ENCODE results near the gene AKAP12.
"Not testable (repeated sequence)": the region's sequence is repeated elsewhere in the genome, so short reads cannot be mapped to it uniquely, and the experiment has no call there.

Gene AKAP12

GRCh38 chr6:151340219-151340978, 100.6 kb downstream of the AKAP12 start:
- Histone ChIP-seq H2BK12ac (ENCODE audit: low read length in 2 of 2) (no peak overlapping the region), H3K9me3 (ENCODE audit: control insufficient read depth, low read length) (no peaks in the 10 kb centered on the region), H3K4me2 (ENCODE audit: low read length, poor library complexity, severe bottlenecking) (no peak overlapping the region), H3K4me3 (ENCODE audit: insufficient read depth in 1 of 2, low read depth in 1 of 2, low read length in 2 of 2) (no peak overlapping the region), H2AFZ (ENCODE audit: low read depth, low read length) (no peak overlapping the region), H2BK15ac (ENCODE audit: low read depth, poor library complexity, severe bottlenecking) (no peak overlapping the region), H3K23ac (ENCODE audit: low read length in 2 of 2) (no peak overlapping the region), H2AK5ac (ENCODE audit: low read length, severe bottlenecking) (no peak overlapping the region), H4K91ac (ENCODE audit: low read length) (no peak overlapping the region), H4K8ac (ENCODE audit: low read length) (no peak overlapping the region), H3K4me1 (ENCODE audit: control insufficient read depth, insufficient read depth, low read depth, low read length) (no peaks in the 10 kb centered on the region), H3K9ac (ENCODE audit: low read length) (no peak overlapping the region), H3K27ac (ENCODE audit: low read length, poor library complexity, severe bottlenecking) (no peak overlapping the region), H3K36me3 (ENCODE audit: control insufficient read depth in 1 of 2, insufficient read depth in 2 of 2, low read depth in 1 of 2, low read length in 2 of 2) (peaks cover 17% of the 10 kb centered on the region in 2 experiments), H3K18ac (ENCODE audit: low read depth in 1 of 2, low read length in 2 of 2) (no peak overlapping the region), H3K79me1 (replicated peaks; ENCODE audit: low read length, poor library complexity, severe bottlenecking) (peaks cover 22% of the 10 kb centered on the region), H2BK5ac (ENCODE audit: low read depth, low read length, poor library complexity, severe bottlenecking) (no peak overlapping the region), H3K4ac (ENCODE audit: low read depth in 1 of 2, low read length in 2 of 2) (no peak overlapping the region), H3K27me3 (ENCODE audit: control insufficient read depth in 1 of 2, insufficient read depth in 1 of 2, low read length in 2 of 2) (no peaks in the 10 kb centered on the region), H3K14ac (ENCODE audit: low read length in 2 of 2) (no peak overlapping the region), H2BK120ac (ENCODE audit: low read depth, low read length) (no peak overlapping the region)
- no peak for DNase-seq
- 98% methylated on average over 12 of the region's 15 CpGs for WGBS

- no peak overlapping the region for H3K4me3 ChIP-seq (ENCODE audit: insufficient read depth in 1 of 2, low read depth in 1 of 2, low read length in 2 of 2)
- H3K36me3 ChIP-seq (ENCODE audit: control insufficient read depth in 1 of 2, insufficient read depth in 2 of 2, low read depth in 1 of 2, low read length in 2 of 2): peaks cover 10 to 17% of the 10 kb centered on the region in 2 experiments
- H2BK5ac ChIP-seq (ENCODE audit: low read depth, low read length, poor library complexity, severe bottlenecking): no peak overlapping the region
- H3K79me1 ChIP-seq (replicated peaks; ENCODE audit: low read length, poor library complexity, severe bottlenecking): peaks cover 22% of the 10 kb centered on the region
- WGBS: 98% methylated on average over 48 of the region's 52 CpGs
- H4K8ac ChIP-seq (ENCODE audit: low read length): no peak overlapping the region
- H2AK5ac ChIP-seq (ENCODE audit: low read length, severe bottlenecking): no peak overlapping the region
- no peak overlapping the region for H3K18ac ChIP-seq (ENCODE audit: low read depth in 1 of 2, low read length in 2 of 2)
- H3K4me1 ChIP-seq (ENCODE audit: control insufficient read depth, insufficient read depth, low read depth, low read length): no peaks in the 10 kb centered on the region
- no peak overlapping the region for H2BK15ac ChIP-seq (ENCODE audit: low read depth, poor library complexity, severe bottlenecking)
- no peak overlapping the region for H2BK120ac ChIP-seq (ENCODE audit: low read depth, low read length)
- H3K27ac ChIP-seq (ENCODE audit: low read length, poor library complexity, severe bottlenecking): no peak overlapping the region
- H3K23ac ChIP-seq (ENCODE audit: low read length in 2 of 2): no peak overlapping the region
- no peak overlapping the region for H3K4me2 ChIP-seq (ENCODE audit: low read length, poor library complexity, severe bottlenecking)
- H2AFZ ChIP-seq (ENCODE audit: low read depth, low read length): no peak overlapping the region
- no peak overlapping the region for H3K4ac ChIP-seq (ENCODE audit: low read depth in 1 of 2, low read length in 2 of 2)
- H4K91ac ChIP-seq (ENCODE audit: low read length): no peak overlapping the region
- H3K27me3 ChIP-seq (ENCODE audit: control insufficient read depth in 1 of 2, insufficient read depth in 1 of 2, low read length in 2 of 2): no peaks in the 10 kb centered on the region
- H3K9me3 ChIP-seq (ENCODE audit: control insufficient read depth, low read length): no peaks in the 10 kb centered on the region
- H3K9ac ChIP-seq (ENCODE audit: low read length): no peak overlapping the region
- H3K14ac ChIP-seq (ENCODE audit: low read length in 2 of 2): no peak overlapping the region
- no peak overlapping the region for H2BK12ac ChIP-seq (ENCODE audit: low read length in 2 of 2)
- no peak for DNase-seq
Measured at GRCh38 chr6:151341476-151342195, 101.9 kb downstream of the AKAP12 start.

- H3K4me2 ChIP-seq (ENCODE audit: low read length, poor library complexity, severe bottlenecking); H2BK12ac ChIP-seq (ENCODE audit: low read length in 2 of 2); DNase-seq; H2BK5ac ChIP-seq (ENCODE audit: low read depth, low read length, poor library complexity, severe bottlenecking); H3K9me3 ChIP-seq (ENCODE audit: control insufficient read depth, low read length); H3K4me3 ChIP-seq (ENCODE audit: insufficient read depth in 1 of 2, low read depth in 1 of 2, low read length in 2 of 2); H2BK120ac ChIP-seq (ENCODE audit: low read depth, low read length); H2AK5ac ChIP-seq (ENCODE audit: low read length, severe bottlenecking); H3K18ac ChIP-seq (ENCODE audit: low read depth in 1 of 2, low read length in 2 of 2); H3K14ac ChIP-seq (ENCODE audit: low read length in 2 of 2); H4K91ac ChIP-seq (ENCODE audit: low read length); H2BK15ac ChIP-seq (ENCODE audit: low read depth, poor library complexity, severe bottlenecking); H3K27me3 ChIP-seq (ENCODE audit: control insufficient read depth in 1 of 2, insufficient read depth in 1 of 2, low read length in 2 of 2); H3K23ac ChIP-seq (ENCODE audit: low read length in 2 of 2); H4K8ac ChIP-seq (ENCODE audit: low read length); H3K27ac ChIP-seq (ENCODE audit: low read length, poor library complexity, severe bottlenecking); H2AFZ ChIP-seq (ENCODE audit: low read depth, low read length); H3K4me1 ChIP-seq (ENCODE audit: control insufficient read depth, insufficient read depth, low read depth, low read length); H3K4ac ChIP-seq (ENCODE audit: low read depth in 1 of 2, low read length in 2 of 2); H3K9ac ChIP-seq (ENCODE audit: low read length): not testable (repeated sequence)
- H3K36me3 ChIP-seq (ENCODE audit: control insufficient read depth in 1 of 2, insufficient read depth in 2 of 2, low read depth in 1 of 2, low read length in 2 of 2): peaks cover 15 to 17% of the 10 kb centered on the region in 2 experiments
- H3K79me1 ChIP-seq (replicated peaks; ENCODE audit: low read length, poor library complexity, severe bottlenecking): peaks cover 24% of the 10 kb centered on the region
- WGBS: 97% methylated on average over 10 of the region's 10 CpGs
Measured at GRCh38 chr6:151342750-151343149, 103.0 kb downstream of the AKAP12 start.

- Histone ChIP-seq H3K4me1 (ENCODE audit: control insufficient read depth, insufficient read depth, low read depth, low read length) (no peaks in the 10 kb centered on the region), H3K27ac (ENCODE audit: low read length, poor library complexity, severe bottlenecking) (no peak overlapping the region), H4K8ac (ENCODE audit: low read length) (no peak overlapping the region), H2AFZ (ENCODE audit: low read depth, low read length) (no peak overlapping the region), H2BK5ac (ENCODE audit: low read depth, low read length, poor library complexity, severe bottlenecking) (no peak overlapping the region), H3K4ac (ENCODE audit: low read depth in 1 of 2, low read length in 2 of 2) (no peak overlapping the region), H3K18ac (ENCODE audit: low read depth in 1 of 2, low read length in 2 of 2) (no peak overlapping the region), H3K9me3 (ENCODE audit: control insufficient read depth, low read length) (no peaks in the 10 kb centered on the region), H2BK15ac (ENCODE audit: low read depth, poor library complexity, severe bottlenecking) (no peak overlapping the region), H3K23ac (ENCODE audit: low read length in 2 of 2) (no peak overlapping the region), H3K4me2 (ENCODE audit: low read length, poor library complexity, severe bottlenecking) (no peak overlapping the region), H4K91ac (ENCODE audit: low read length) (no peak overlapping the region), H2BK12ac (ENCODE audit: low read length in 2 of 2) (no peak overlapping the region), H2BK120ac (ENCODE audit: low read depth, low read length) (no peak overlapping the region), H3K36me3 (ENCODE audit: control insufficient read depth in 1 of 2, insufficient read depth in 2 of 2, low read depth in 1 of 2, low read length in 2 of 2) (peaks cover 52 to 62% of the 10 kb centered on the region in 2 experiments), H3K27me3 (ENCODE audit: control insufficient read depth in 1 of 2, insufficient read depth in 1 of 2, low read length in 2 of 2) (no peaks in the 10 kb centered on the region), H3K4me3 (ENCODE audit: insufficient read depth in 1 of 2, low read depth in 1 of 2, low read length in 2 of 2) (no peak overlapping the region), H3K79me1 (replicated peaks; ENCODE audit: low read length, poor library complexity, severe bottlenecking) (peaks cover 30% of the 10 kb centered on the region), H3K9ac (ENCODE audit: low read length) (no peak overlapping the region), H3K14ac (ENCODE audit: low read length in 2 of 2) (no peak overlapping the region), H2AK5ac (ENCODE audit: low read length, severe bottlenecking) (no peak overlapping the region)
- 96% methylated on average over 19 of the region's 19 CpGs for WGBS
- DNase-seq: no peak
Measured at GRCh38 chr6:151349651-151350270, 110.0 kb downstream of the AKAP12 start.

All from mesenchymal stem cell (in vitro differentiated cells and primary cell).